HEK293 (cell line): ENCODE results near the gene TMEM63B.

ENCODE experiments used
- CTCF ChIA-PET: fragments of 350-600 bp; formaldehyde crosslinking; extraction: SDS; loops from one replicate; lab custom pipeline; 2021; ENCODE audit warnings: antibody characterized with exemption; lab: Yijun Ruan, JAX
- POLR2A ChIA-PET: fragments of 300-600 bp; formaldehyde crosslinking; extraction: SDS; loops from one replicate; lab custom pipeline; 2020; ENCODE audit warnings: antibody characterized with exemption, inconsistent platforms; lab: Yijun Ruan, JAX
- H3K27ac ChIP-seq: fragments of 200-500 bp; sonication (Bioruptor generic); 2 replicates; pipeline ENCODE4 v1.5.1; 2014; ENCODE audit warnings: low read depth, low read length, control low read depth, inconsistent platforms; ENCODE audit errors: extremely low read depth
- H3K36me3 ChIP-seq, 2 experiments: fragments of 200-500 bp in 1 of 2; sonication (Bioruptor generic) in 1 of 2; 1 replicate in 1 of 2; 2 replicates in 1 of 2; pipeline ENCODE4 v1.5.1; 2014 to 2017; ENCODE audit warnings: inconsistent platforms in 2 of 2, low read length in 2 of 2; ENCODE audit not compliant: control insufficient read depth in 2 of 2, insufficient read depth in 1 of 2
- H3K4me1 ChIP-seq: fragments of 200-500 bp; sonication (Bioruptor generic); 2 replicates; pipeline ENCODE4 v1.5.1; 2014; ENCODE audit warnings: mild to moderate bottlenecking, low read length, inconsistent platforms; ENCODE audit not compliant: control insufficient read depth, insufficient read depth
- H3K4me3 ChIP-seq: 2 replicates; pipeline ENCODE4 v1.5.1; 2011; ENCODE audit warnings: low read depth, mild to moderate bottlenecking, control low read depth, low read length, moderate library complexity
- H3K9me3 ChIP-seq: fragments of 200-500 bp; sonication (Bioruptor generic); 2 replicates; pipeline ENCODE4 v1.5.1; 2014; ENCODE audit warnings: low read depth, low read length, inconsistent platforms; ENCODE audit not compliant: control insufficient read depth, insufficient read depth
- KLF10 ChIP-seq: fragments of 450-650 bp; IDR thresholded peaks from 2 replicates; pipeline ENCODE4 v1.5.1; 2018; ENCODE audit warnings: missing biosample characterization, mild to moderate bottlenecking, missing genetic modification characterization
- PATZ1 ChIP-seq: fragments of 450-650 bp; formaldehyde crosslinking; IDR thresholded peaks from 2 replicates; pipeline ENCODE4 v1.5.1; 2016; ENCODE audit warnings: missing biosample characterization, missing genetic modification characterization
- PRDM10 ChIP-seq: fragments of 450-650 bp; formaldehyde crosslinking; IDR thresholded peaks from 2 replicates; pipeline ENCODE4 v1.5.1; 2016; ENCODE audit warnings: missing biosample characterization, missing genetic modification characterization
- REST ChIP-seq: fragments of 450-650 bp; formaldehyde crosslinking; IDR thresholded peaks from 2 replicates; pipeline ENCODE4 v1.5.1; 2016; ENCODE audit warnings: missing biosample characterization, missing genetic modification characterization
- SP2 ChIP-seq: fragments of 450-650 bp; formaldehyde crosslinking; IDR thresholded peaks from 2 replicates; pipeline ENCODE4 v1.5.1; 2016; ENCODE audit warnings: missing biosample characterization, missing genetic modification characterization
- ZBTB21 ChIP-seq: fragments of 450-650 bp; formaldehyde crosslinking; IDR thresholded peaks from 2 replicates; pipeline ENCODE4 v1.5.1; 2017; ENCODE audit warnings: missing biosample characterization, missing genetic modification characterization
- ZBTB49 ChIP-seq: fragments of 450-650 bp; formaldehyde crosslinking; IDR thresholded peaks from 2 replicates; pipeline ENCODE4 v1.5.1; 2016; ENCODE audit warnings: missing biosample characterization, missing genetic modification characterization, low read depth
- ZNF10 ChIP-seq: fragments of 450-650 bp; formaldehyde crosslinking; IDR thresholded peaks from 2 replicates; pipeline ENCODE4 v1.5.1; 2017; ENCODE audit warnings: missing biosample characterization, missing genetic modification characterization
- ZNF121 ChIP-seq: fragments of 450-650 bp; formaldehyde crosslinking; IDR thresholded peaks from 2 replicates; pipeline ENCODE4 v1.5.1; 2016; ENCODE audit warnings: missing biosample characterization, missing genetic modification characterization
- ZNF202 ChIP-seq: fragments of 450-650 bp; formaldehyde crosslinking; IDR thresholded peaks from 2 replicates; pipeline ENCODE4 v1.5.1; 2016; ENCODE audit warnings: missing biosample characterization, missing genetic modification characterization, borderline replicate concordance
- ZNF214 ChIP-seq: fragments of 450-650 bp; formaldehyde crosslinking; IDR thresholded peaks from 2 replicates; pipeline ENCODE4 v1.5.1; 2017; ENCODE audit warnings: missing biosample characterization, mild to moderate bottlenecking, missing genetic modification characterization, borderline replicate concordance
- ZNF23 ChIP-seq: fragments of 450-650 bp; formaldehyde crosslinking; IDR thresholded peaks from 2 replicates; pipeline ENCODE4 v1.5.1; 2016; ENCODE audit warnings: missing biosample characterization, missing genetic modification characterization, borderline replicate concordance
- ZNF362 ChIP-seq: fragments of 450-650 bp; formaldehyde crosslinking; IDR thresholded peaks from 2 replicates; pipeline ENCODE4 v1.5.1; 2016; ENCODE audit warnings: missing biosample characterization, missing genetic modification characterization
- ZNF549 ChIP-seq: fragments of 450-650 bp; IDR thresholded peaks from 2 replicates; pipeline ENCODE4 v1.5.1; 2018; ENCODE audit warnings: missing biosample characterization, missing genetic modification characterization, mild to moderate bottlenecking, inconsistent platforms, moderate library complexity
- ZNF561 ChIP-seq: fragments of 450-650 bp; IDR thresholded peaks from 2 replicates; pipeline ENCODE4 v1.5.1; 2018; ENCODE audit warnings: missing biosample characterization, missing genetic modification characterization, borderline replicate concordance
- ZNF660 ChIP-seq: fragments of 450-650 bp; IDR thresholded peaks from 2 replicates; pipeline ENCODE4 v1.5.1; 2018; ENCODE audit warnings: missing biosample characterization, mild to moderate bottlenecking, missing genetic modification characterization
- ZNF670 ChIP-seq: fragments of 450-650 bp; formaldehyde crosslinking; IDR thresholded peaks from 2 replicates; pipeline ENCODE4 v1.5.1; 2016; ENCODE audit warnings: missing biosample characterization, missing genetic modification characterization, low read depth
- ZNF692 ChIP-seq: fragments of 450-650 bp; formaldehyde crosslinking; IDR thresholded peaks from 2 replicates; pipeline ENCODE4 v1.5.1; 2016; ENCODE audit warnings: missing biosample characterization, missing genetic modification characterization
- ZNF776 ChIP-seq: fragments of 450-650 bp; formaldehyde crosslinking; IDR thresholded peaks from 2 replicates; pipeline ENCODE4 v1.5.0; 2017; ENCODE audit warnings: missing biosample characterization, missing genetic modification characterization, borderline replicate concordance
- ZNF791 ChIP-seq: fragments of 450-650 bp; formaldehyde crosslinking; IDR thresholded peaks from 2 replicates; pipeline ENCODE4 v1.5.1; 2016; ENCODE audit warnings: missing biosample characterization, missing genetic modification characterization

Gene TMEM63B

GRCh38 chr6:44078827-44079671, 48.3 kb upstream of the TMEM63B start:
- Histone ChIP-seq H3K4me1 (no peaks in the 10 kb centered on the region), H3K4me3 (no peak overlapping the region), H3K9me3 (no peaks in the 10 kb centered on the region), H3K27ac (no peak overlapping the region), H3K36me3 (no peaks in the 10 kb centered on the region)
- CTCF ChIA-PET: interaction anchor here (0.5 to 10.9 kb wide), 76 partner anchors 8 to 1175 kb away, joined by 3 to 189 read pairs (median 4); partner anchors contain the start of gene VEGFA
- POLR2A ChIA-PET: interaction anchor here (0.5 to 1.4 kb wide), 5 partner anchors 50 to 555 kb away, joined by 3 to 27 read pairs (median 3); partner anchors contain the start of gene VEGFA
- peak; percentile 49; the same call in 1 of the 2 replicates for TF ChIP-seq PRDM10 (tag by site-specific recombination)
- TF ChIP-seq ZNF670 (tag by site-specific recombination): no peak
- no peak for TF ChIP-seq ZNF10 (tag by site-specific recombination)
- TF ChIP-seq SP2 (tag by site-specific recombination): no peak
- no peak for TF ChIP-seq KLF10 (tag by site-specific recombination)
- TF ChIP-seq ZNF362 (tag by site-specific recombination): no peak
- no peak for TF ChIP-seq REST (tag by site-specific recombination)
- TF ChIP-seq ZBTB49 (tag by site-specific recombination): no peak
- no peak for TF ChIP-seq ZNF23
- 0 out of 2 replicates have a peak, but pooled peaks have one; percentile 29 for TF ChIP-seq ZNF561 (tag by site-specific recombination)
- TF ChIP-seq ZNF202: no peak
- peak; percentile 46; the same call in 1 of the 2 replicates for TF ChIP-seq ZNF660 (tag by site-specific recombination)
- no peak for TF ChIP-seq ZBTB21 (tag by site-specific recombination)
- no peak for TF ChIP-seq ZNF121 (tag by site-specific recombination)
- no peak for TF ChIP-seq ZNF776 (tag by site-specific recombination)
- no peak for TF ChIP-seq ZNF214 (tag by site-specific recombination)
- TF ChIP-seq ZNF692: no peak
- TF ChIP-seq ZNF791 (tag by site-specific recombination): no peak
- no peak for TF ChIP-seq ZNF549 (tag by site-specific recombination)
- no peak for TF ChIP-seq PATZ1
